ENCODE data around the gene KRT27.

- TF ChIP-seq CTCF (conservative IDR thresholded peaks at IDR 0.05; ENCODE audit: low read length) (no peak), EZH2phosphoT487 (IDR thresholded peaks at IDR 0.05; ENCODE audit: borderline replicate concordance, low read depth, low read length) (no peak)
These were observed 3.0 kb downstream of the KRT27 start for GRCh38 chr17:40779181-40779909.

All from OCI-LY7 (cell line).